Tibial artery (tissue), 4 donors: ENCODE results near the gene CTNND2.

ENCODE experiments used
- DNase-seq, 2 donors: peaks; one replicate each; pipeline ENCODE4 v3.0.0-alpha.2; 2019
- H3K27ac ChIP-seq, 2 donors: fragments of 200-600 bp; sonication (generic) in 1 of 2; 1 replicate in 1 of 2; 2 replicates in 1 of 2; pipeline ENCODE4 v1.5.1; 2018 to 2019; ENCODE audit warnings: mild to moderate bottlenecking in 1 of 2
- H3K27me3 ChIP-seq, 2 donors: fragments of 200-600 bp; sonication (generic) in 1 of 2; one replicate each; pipeline versions ENCODE4 v1.5.1 to v1.6.0; 2016 to 2019
- H3K36me3 ChIP-seq, 3 donors: fragments of 200-600 bp; sonication (generic) in 2 of 3; one replicate each; pipeline ENCODE4 v1.5.1; 2016 to 2019; ENCODE audit warnings: mild to moderate bottlenecking in 2 of 3
- H3K4me1 ChIP-seq, 4 donors: fragments of 200-600 bp; sonication (generic) in 2 of 4; 1 replicate in 3 of 4; 2 replicates in 1 of 4; pipeline ENCODE4 v1.5.1; 2016 to 2019
- H3K4me3 ChIP-seq, 2 donors: fragments of 200-600 bp; sonication (generic) in 1 of 2; 1 replicate in 1 of 2; 2 replicates in 1 of 2; pipeline ENCODE4 v1.5.1; 2018 to 2019; ENCODE audit warnings: mild to moderate bottlenecking in 2 of 2
- H3K9me3 ChIP-seq, 3 donors: fragments of 200-600 bp; sonication (generic) in 1 of 3; one replicate each; pipeline ENCODE4 v1.5.1; 2016 to 2019
- CTCF ChIP-seq, 2 experiments: fragments of 200-600 bp in 1 of 2; fragments of 450-650 bp in 1 of 2; IDR thresholded peaks; one replicate each; pipeline ENCODE4 v1.5.1; 2017 to 2019; ENCODE audit warnings: antibody characterized with exemption in 2 of 2, mild to moderate bottlenecking in 1 of 2, moderate library complexity in 1 of 2
- intact Hi-C: fragments of 100-400 bp; cut with DNase I; formaldehyde crosslinking; loops from one replicate; pipeline ENCODE4 v1.15.0; 2023; ENCODE audit warnings: low total_unique reads

Gene CTNND2

GRCh38 chr5:10964806-10965205 lies 939.4 kb downstream of the CTNND2 start:
- intact Hi-C loops = no loop called here
- no peaks in the 10 kb centered on the region for H3K27me3 ChIP-seq
- no peaks in the 10 kb centered on the region for H3K9me3 ChIP-seq
- H3K4me3 ChIP-seq = no peak overlapping the region
- H3K36me3 ChIP-seq = no peaks in the 10 kb centered on the region
- no peak overlapping the region for H3K27ac ChIP-seq
- TF ChIP-seq CTCF (IDR thresholded peaks at IDR 0.05) = no peak
- no peak for DNase-seq
- H3K4me1 ChIP-seq = no peaks in the 10 kb centered on the region

GRCh38 chr5:10958728-10959127 lies 945.5 kb downstream of the CTNND2 start:
- H3K36me3 ChIP-seq = no peaks in the 10 kb centered on the region
- H3K4me1 ChIP-seq = no peaks in the 10 kb centered on the region
- no peak for TF ChIP-seq CTCF (IDR thresholded peaks at IDR 0.05)
- H3K27me3 ChIP-seq = no peaks in the 10 kb centered on the region
- DNase-seq = no peak
- H3K4me3 ChIP-seq = no peak overlapping the region
- H3K9me3 ChIP-seq = peaks cover 0 to 11% (median 9%) of the 10 kb centered on the region in 3 donors
- intact Hi-C loops = no loop called here
- H3K27ac ChIP-seq = no peak overlapping the region

- H3K27me3 ChIP-seq = no peaks in the 10 kb centered on the region
- no peaks in the 10 kb centered on the region for H3K36me3 ChIP-seq
- H3K27ac ChIP-seq = no peak overlapping the region
- intact Hi-C loops = no loop called here
- no peaks in the 10 kb centered on the region for H3K4me1 ChIP-seq
- no peak for TF ChIP-seq CTCF (IDR thresholded peaks at IDR 0.05)
- no peak overlapping the region for H3K4me3 ChIP-seq
- H3K9me3 ChIP-seq = no peaks in the 10 kb centered on the region
- DNase-seq = no peak
These were observed 954.2 kb downstream of the CTNND2 start for GRCh38 chr5:10949856-10950630.

GRCh38 chr5:10946050-10946449 lies 958.2 kb downstream of the CTNND2 start:
- intact Hi-C loops = no loop called here
- DNase-seq = no peak
- no peak for TF ChIP-seq CTCF (IDR thresholded peaks at IDR 0.05)
- Histone ChIP-seq H3K4me3 (no peak overlapping the region), H3K4me1 (no peaks in the 10 kb centered on the region), H3K27ac (no peak overlapping the region), H3K36me3 (no peaks in the 10 kb centered on the region), H3K27me3 (no peaks in the 10 kb centered on the region), H3K9me3 (no peaks in the 10 kb centered on the region)

- no peak for DNase-seq
- Histone ChIP-seq H3K27ac (no peak overlapping the region), H3K27me3 (no peaks in the 10 kb centered on the region), H3K36me3 (no peaks in the 10 kb centered on the region), H3K4me3 (no peak overlapping the region), H3K4me1 (no peaks in the 10 kb centered on the region), H3K9me3 (no peaks in the 10 kb centered on the region)
- TF ChIP-seq CTCF (IDR thresholded peaks at IDR 0.05) = no peak
- intact Hi-C loops = no loop called here
These were observed 962.3 kb downstream of the CTNND2 start for GRCh38 chr5:10941900-10942299.
